ENCODE data around the gene COL26A1. TPM values are rescaled to one million over a fixed set of nuclear protein-coding genes. Genes with fewer than 3 reads are reported as not detected.

Gene COL26A1
- total RNA-seq, 1 donor from 2014 or later, result 128 TPM

- Mint-ChIP-seq H3K27me3 (ENCODE audit: unreplicated experiment) (no peaks in the 10 kb centered on the region), H3K4me3 (ENCODE audit: unreplicated experiment) (no peak overlapping the region), H3K27ac (ENCODE audit: unreplicated experiment) (no peak overlapping the region)
Measured at GRCh38 chr7:101420436-101420835, 57.8 kb downstream of the COL26A1 start.

GRCh38 chr7:101422356-101423195, 59.9 kb downstream of the COL26A1 start:
- no peak for DNase-seq (ENCODE audit: extremely low spot score, unreplicated experiment)
- Mint-ChIP-seq H3K27me3 (ENCODE audit: unreplicated experiment) (no peaks in the 10 kb centered on the region), H3K9me3 (ENCODE audit: unreplicated experiment) (no peaks in the 10 kb centered on the region), H3K4me3 (ENCODE audit: unreplicated experiment) (no peak overlapping the region), H3K4me1 (ENCODE audit: unreplicated experiment) (peaks cover 2% of the 10 kb centered on the region), H3K27ac (ENCODE audit: unreplicated experiment) (no peak overlapping the region), H3K36me3 (ENCODE audit: unreplicated experiment) (peaks cover 5% of the 10 kb centered on the region)
- no peak for TF ChIP-seq CTCF (IDR thresholded peaks at IDR 0.05)

More at GRCh38 chr7:101420436-101420835, 57.8 kb downstream of the COL26A1 start:
- peaks cover 2% of the 10 kb centered on the region for H3K4me1 Mint-ChIP-seq (ENCODE audit: unreplicated experiment)
- DNase-seq (ENCODE audit: extremely low spot score, unreplicated experiment), result no peak
- no peaks in the 10 kb centered on the region for H3K9me3 Mint-ChIP-seq (ENCODE audit: unreplicated experiment)
- peaks cover 11% of the 10 kb centered on the region for H3K36me3 Mint-ChIP-seq (ENCODE audit: unreplicated experiment)
- TF ChIP-seq CTCF (IDR thresholded peaks at IDR 0.05), result no peak

GRCh38 chr7:101426303-101427011, 63.8 kb downstream of the COL26A1 start:
- H3K27ac Mint-ChIP-seq (ENCODE audit: unreplicated experiment), result no peak overlapping the region
- no peak for TF ChIP-seq CTCF (IDR thresholded peaks at IDR 0.05)
- H3K4me3 Mint-ChIP-seq (ENCODE audit: unreplicated experiment), result no peak overlapping the region
- H3K9me3 Mint-ChIP-seq (ENCODE audit: unreplicated experiment), result no peaks in the 10 kb centered on the region
- H3K36me3 Mint-ChIP-seq (ENCODE audit: unreplicated experiment), result peaks cover 3% of the 10 kb centered on the region
- H3K27me3 Mint-ChIP-seq (ENCODE audit: unreplicated experiment), result no peaks in the 10 kb centered on the region
- DNase-seq (ENCODE audit: extremely low spot score, unreplicated experiment), result no peak
- no peaks in the 10 kb centered on the region for H3K4me1 Mint-ChIP-seq (ENCODE audit: unreplicated experiment)

- no peak overlapping the region for H3K27ac Mint-ChIP-seq (ENCODE audit: unreplicated experiment)
- no peaks in the 10 kb centered on the region for H3K9me3 Mint-ChIP-seq (ENCODE audit: unreplicated experiment)
- no peaks in the 10 kb centered on the region for H3K27me3 Mint-ChIP-seq (ENCODE audit: unreplicated experiment)
- no peak overlapping the region for H3K4me3 Mint-ChIP-seq (ENCODE audit: unreplicated experiment)
- DNase-seq (ENCODE audit: extremely low spot score, unreplicated experiment), result no peak
- no peaks in the 10 kb centered on the region for H3K36me3 Mint-ChIP-seq (ENCODE audit: unreplicated experiment)
- H3K4me1 Mint-ChIP-seq (ENCODE audit: unreplicated experiment), result no peaks in the 10 kb centered on the region
- TF ChIP-seq CTCF (IDR thresholded peaks at IDR 0.05), result no peak
Measured at GRCh38 chr7:101428093-101428866, 65.6 kb downstream of the COL26A1 start.

Data from osteocyte (in vitro differentiated cells).